ENCODE data around the gene DOP1B. TPM values are rescaled to one million over a fixed set of nuclear protein-coding genes. Genes with fewer than 3 reads are reported as not detected.
"Not testable (repeated sequence)": the region's sequence is repeated elsewhere in the genome, so short reads cannot be mapped to it uniquely, and the experiment has no call there.

DOP1B gene
- total RNA-seq, 1 donor from 2014 or later, result 37.6 TPM

DNA sequence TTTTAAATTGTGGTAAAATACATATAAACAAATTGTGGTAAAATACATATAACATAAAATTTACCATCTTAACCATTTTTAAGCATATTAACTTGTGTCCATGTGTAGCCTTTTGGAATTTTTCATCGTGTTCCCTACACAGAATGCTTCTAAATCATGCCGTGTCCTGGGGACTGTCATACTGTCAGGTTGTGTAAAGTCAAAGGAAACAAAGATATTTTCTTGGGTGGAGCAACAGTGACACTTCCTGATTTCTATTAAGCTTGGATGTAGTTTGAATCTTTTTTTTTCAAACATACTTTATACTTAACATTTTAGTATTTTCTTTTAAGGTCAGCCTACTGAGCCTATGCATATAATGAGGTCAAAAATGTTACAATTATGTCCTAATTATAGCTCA is 32.3 kb downstream of the DOP1B start:
- TF ChIP-seq, protein P1, sequence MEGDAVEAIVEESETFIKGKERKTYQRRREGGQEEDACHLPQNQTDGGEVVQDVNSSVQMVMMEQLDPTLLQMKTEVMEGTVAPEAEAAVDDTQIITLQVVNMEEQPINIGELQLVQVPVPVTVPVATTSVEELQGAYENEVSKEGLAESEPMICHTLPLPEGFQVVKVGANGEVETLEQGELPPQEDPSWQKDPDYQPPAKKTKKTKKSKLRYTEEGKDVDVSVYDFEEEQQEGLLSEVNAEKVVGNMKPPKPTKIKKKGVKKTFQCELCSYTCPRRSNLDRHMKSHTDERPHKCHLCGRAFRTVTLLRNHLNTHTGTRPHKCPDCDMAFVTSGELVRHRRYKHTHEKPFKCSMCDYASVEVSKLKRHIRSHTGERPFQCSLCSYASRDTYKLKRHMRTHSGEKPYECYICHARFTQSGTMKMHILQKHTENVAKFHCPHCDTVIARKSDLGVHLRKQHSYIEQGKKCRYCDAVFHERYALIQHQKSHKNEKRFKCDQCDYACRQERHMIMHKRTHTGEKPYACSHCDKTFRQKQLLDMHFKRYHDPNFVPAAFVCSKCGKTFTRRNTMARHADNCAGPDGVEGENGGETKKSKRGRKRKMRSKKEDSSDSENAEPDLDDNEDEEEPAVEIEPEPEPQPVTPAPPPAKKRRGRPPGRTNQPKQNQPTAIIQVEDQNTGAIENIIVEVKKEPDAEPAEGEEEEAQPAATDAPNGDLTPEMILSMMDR (conservative IDR thresholded peaks at IDR 0.05; ENCODE audit: low read depth, low read length), result no peak
- H3K4me3 ChIP-seq (ENCODE audit: low read depth, low read length), result no peak overlapping the region
- no peak for DNase-seq (ENCODE audit: low read depth)

DNA sequence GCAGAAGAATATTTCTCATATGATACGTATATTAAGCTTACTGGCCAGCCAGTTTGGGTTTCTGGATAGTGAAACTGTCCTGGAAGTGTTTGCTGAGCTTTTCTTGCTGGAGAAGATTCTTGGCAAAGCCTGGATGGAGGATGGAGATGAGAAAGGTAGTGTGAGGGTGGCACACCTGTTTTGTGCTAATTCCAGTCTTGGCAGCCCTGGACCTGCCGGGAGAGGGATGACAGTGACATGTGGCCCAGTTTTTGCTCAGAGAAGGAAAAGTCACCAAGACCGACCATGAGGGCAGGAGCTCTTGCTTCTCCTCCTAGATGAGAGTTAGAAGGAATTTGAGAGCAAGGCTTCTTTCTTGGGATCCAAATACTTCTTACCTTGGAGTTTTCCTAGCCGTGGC is 34.1 kb downstream of the DOP1B start:
- TF ChIP-seq, protein P1 (conservative IDR thresholded peaks at IDR 0.05; ENCODE audit: low read depth, low read length), result no peak
- DNase-seq (ENCODE audit: low read depth), result no peak
- H3K4me3 ChIP-seq (ENCODE audit: low read depth, low read length), result no peak overlapping the region

DNA sequence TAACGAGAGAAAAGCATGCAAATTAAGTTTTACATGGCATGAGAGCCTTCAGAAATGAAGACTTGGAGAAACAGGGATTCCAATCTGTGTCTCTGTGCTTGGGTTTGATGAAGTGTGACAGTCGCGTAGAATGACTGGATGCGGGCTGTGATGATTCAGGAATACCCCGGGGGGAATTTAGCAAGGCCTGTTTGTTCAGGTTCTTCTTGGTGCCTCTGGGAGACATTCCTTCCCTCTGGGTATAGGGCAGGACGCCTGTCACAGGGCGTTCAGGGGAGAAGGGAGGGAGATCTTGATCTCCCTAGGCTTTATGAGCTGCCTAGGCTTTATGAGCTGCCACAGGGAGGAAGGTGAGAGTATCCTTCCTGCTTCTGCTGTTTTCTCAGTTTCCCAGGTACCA is 36.6 kb downstream of the DOP1B start:
- peak; percentile 65 for DNase-seq (ENCODE audit: low read depth)
- H3K4me3 ChIP-seq (ENCODE audit: low read depth, low read length), result no peak overlapping the region
- TF ChIP-seq, protein P1 (conservative IDR thresholded peaks at IDR 0.05; ENCODE audit: low read depth, low read length), result no peak

DNA sequence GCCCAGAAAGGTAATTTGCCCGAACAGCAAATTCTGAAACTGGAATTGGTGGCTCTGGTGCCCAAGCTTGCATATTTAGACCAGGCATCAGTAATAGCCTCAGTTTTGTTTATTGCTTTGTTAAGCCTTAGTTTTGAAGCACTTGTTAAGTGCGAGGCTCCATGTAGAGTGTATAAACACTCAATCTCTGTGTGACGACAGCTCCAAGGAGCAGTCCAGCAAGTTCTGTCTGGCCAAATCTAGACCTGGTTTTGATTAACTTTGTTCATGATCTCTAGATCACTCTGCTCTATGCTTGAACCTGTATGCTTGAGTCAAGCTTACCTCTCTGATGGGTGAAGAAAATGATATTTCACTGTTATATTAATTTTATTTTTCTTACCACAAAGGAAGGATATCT is 37.4 kb downstream of the DOP1B start:
- H3K4me3 ChIP-seq (ENCODE audit: low read depth, low read length), result no peak overlapping the region
- TF ChIP-seq, protein P1 (conservative IDR thresholded peaks at IDR 0.05; ENCODE audit: low read depth, low read length), result no peak
- DNase-seq (ENCODE audit: low read depth), result no peak

DNA sequence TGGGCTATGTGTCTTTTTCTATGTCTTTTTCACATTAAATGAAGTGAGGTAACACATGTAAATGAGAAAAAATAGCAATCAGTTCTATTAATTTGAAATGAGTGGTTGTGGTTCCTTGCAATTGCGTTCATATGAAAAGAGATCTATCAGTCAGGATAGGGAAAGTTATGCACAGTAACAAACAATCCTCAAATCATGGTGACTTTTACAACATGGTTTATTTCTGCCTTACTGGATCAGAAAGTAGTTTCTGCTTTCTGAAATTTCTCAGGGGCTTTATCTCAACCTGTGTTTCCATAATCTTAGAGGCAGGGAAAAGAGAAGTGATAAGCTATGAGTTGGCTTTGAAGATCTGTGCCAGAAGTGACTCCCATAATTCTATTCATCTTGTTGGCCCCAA is 39.0 kb downstream of the DOP1B start:
- TF ChIP-seq, protein P1 (conservative IDR thresholded peaks at IDR 0.05; ENCODE audit: low read depth, low read length), result no peak
- no peak for DNase-seq (ENCODE audit: low read depth)
- no peak overlapping the region for H3K4me3 ChIP-seq (ENCODE audit: low read depth, low read length)

DNA sequence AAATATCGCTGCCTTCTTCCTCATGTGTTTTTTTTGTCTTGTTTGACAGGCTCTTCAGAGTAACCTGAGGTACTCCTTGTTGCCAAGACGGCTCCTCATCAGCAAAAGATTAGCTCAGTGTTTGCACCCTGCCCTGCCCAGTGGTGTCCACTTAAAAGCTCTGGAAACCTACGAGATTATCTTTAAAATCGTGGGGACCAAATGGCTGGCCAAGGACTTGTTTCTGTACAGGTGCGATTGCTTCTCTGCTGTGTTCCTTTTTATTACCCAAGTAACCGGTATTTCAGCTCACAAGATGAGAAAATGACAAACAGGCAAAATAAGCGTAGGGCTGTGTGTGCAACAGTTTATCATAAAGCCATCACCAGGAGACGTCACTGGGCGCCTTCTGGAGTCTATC is 42.4 kb downstream of the DOP1B start:
- H3K4me3 ChIP-seq (ENCODE audit: low read depth, low read length), result no peak overlapping the region
- TF ChIP-seq, protein P1 (conservative IDR thresholded peaks at IDR 0.05; ENCODE audit: low read depth, low read length), result no peak
- no peak for DNase-seq (ENCODE audit: low read depth)

DNA sequence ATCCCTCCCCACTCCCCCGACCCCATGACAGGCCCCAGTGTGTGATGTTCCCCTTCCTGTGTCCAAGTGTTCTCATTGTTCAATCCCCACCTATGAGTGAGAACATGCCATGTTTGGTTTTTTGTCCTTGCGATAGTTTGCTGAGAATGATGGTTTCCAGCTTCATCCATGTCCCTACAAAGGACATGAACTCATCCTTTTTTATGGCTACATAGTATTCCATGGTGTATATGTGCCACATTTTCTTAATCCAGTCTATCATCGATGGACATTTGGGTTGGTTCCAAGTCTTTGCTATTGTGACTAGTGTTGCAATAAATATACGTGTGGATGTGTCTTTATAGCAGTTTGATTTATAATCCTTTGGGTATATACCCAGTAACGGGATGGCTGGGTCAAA is 43.0 kb downstream of the DOP1B start:
- DNase-seq (ENCODE audit: low read depth), result not testable (repeated sequence)

More for the DNA sequence above, 43.0 kb downstream of the DOP1B start:
- H3K4me3 ChIP-seq (ENCODE audit: low read depth, low read length), result not testable (repeated sequence)

Measured in epithelial cell of proximal tubule (primary cell).